Measurements from ENCODE around the gene PGM1. TPM values are rescaled to one million over a fixed set of nuclear protein-coding genes. Genes with fewer than 3 reads are reported as not detected.

Gene PGM1
- total RNA-seq, 4 donors from 2014 or later, result 43.1 to 77.2 (median 47.4) TPM

- DNase-seq, result no peak
- H3K27ac ChIP-seq, result peak overlapping the region in 1 of 4 donors; percentile 38
- H3K4me1 ChIP-seq, result peaks cover 0 to 50% (median 3%) of the 10 kb centered on the region in 3 donors
- H3K9me3 ChIP-seq, result no peaks in the 10 kb centered on the region
- H3K36me3 ChIP-seq, result peaks cover 0 to 35% (median 3%) of the 10 kb centered on the region in 3 donors
- intact Hi-C loops (cut with DNase I), result no loop called here
- TF ChIP-seq POLR2A (IDR thresholded peaks at IDR 0.05) (no peak), CTCF (IDR thresholded peaks at IDR 0.05) (no peak)
- peak overlapping the region in 1 of 4 donors; percentile 6 for H3K4me3 ChIP-seq
- WGBS, 2 donors, result 32 to 36% methylated on average over 2 of the region's 2 CpGs
- H3K27me3 ChIP-seq, result no peaks in the 10 kb centered on the region
Observed at GRCh38 chr1:63645317-63645716, 52.1 kb downstream of the PGM1 start.

- Histone ChIP-seq H3K27me3 (no peaks in the 10 kb centered on the region), H3K36me3 (peaks cover 0 to 50% (median 3%) of the 10 kb centered on the region in 3 donors), H3K4me3 (no peak overlapping the region), H3K9me3 (no peaks in the 10 kb centered on the region), H3K27ac (no peak overlapping the region), H3K4me1 (peaks cover 0 to 39% (median 3%) of the 10 kb centered on the region in 3 donors)
- TF ChIP-seq CTCF (IDR thresholded peaks at IDR 0.05), result no peak
- WGBS, 2 donors, result 100% methylated on average over 1 of the region's 1 CpG
- intact Hi-C loops (cut with DNase I), result no loop called here
- no peak for DNase-seq
Observed at GRCh38 chr1:63648689-63649088, 55.5 kb downstream of the PGM1 start.

- Histone ChIP-seq H3K27me3 (no peaks in the 10 kb centered on the region), H3K9me3 (no peaks in the 10 kb centered on the region), H3K4me3 (no peak overlapping the region), H3K4me1 (peaks cover 0 to 20% (median 0%) of the 10 kb centered on the region in 3 donors), H3K27ac (no peak overlapping the region), H3K36me3 (peaks cover 3 to 75% (median 8%) of the 10 kb centered on the region in 3 donors)
- no peak for DNase-seq
- 38 to 45% methylated on average over 6 of the region's 6 CpGs for WGBS, 2 donors
- intact Hi-C loops (cut with DNase I), result no loop called here
- TF ChIP-seq CTCF (IDR thresholded peaks at IDR 0.05) (no peak), POLR2A (IDR thresholded peaks at IDR 0.05) (no peak)
Observed at GRCh38 chr1:63651161-63651701, 58.0 kb downstream of the PGM1 start.

- no peak overlapping the region for H3K27ac ChIP-seq
- no peaks in the 10 kb centered on the region for H3K9me3 ChIP-seq
- WGBS, 2 donors, result 89 to 95% methylated on average over 6 of the region's 6 CpGs
- peaks cover 0 to 88% (median 8%) of the 10 kb centered on the region in 3 donors for H3K36me3 ChIP-seq
- peaks cover 0 to 20% (median 0%) of the 10 kb centered on the region in 3 donors for H3K4me1 ChIP-seq
- no peak overlapping the region for H3K4me3 ChIP-seq
- no peak for DNase-seq
- TF ChIP-seq CTCF (IDR thresholded peaks at IDR 0.05) (no peak), POLR2A (IDR thresholded peaks at IDR 0.05) (no peak)
- intact Hi-C loops (cut with DNase I), result no loop called here
- no peaks in the 10 kb centered on the region for H3K27me3 ChIP-seq
Observed at GRCh38 chr1:63653976-63654375, 60.8 kb downstream of the PGM1 start.

GRCh38 chr1:63659448-63659847 is 66.2 kb downstream of the PGM1 start:
- intact Hi-C loops (cut with DNase I), result no loop called here
- Histone ChIP-seq H3K4me3 (no peak overlapping the region), H3K27ac (no peak overlapping the region), H3K9me3 (no peaks in the 10 kb centered on the region), H3K36me3 (peaks cover 0 to 55% (median 3%) of the 10 kb centered on the region in 3 donors), H3K4me1 (peaks cover 12 to 32% (median 13%) of the 10 kb centered on the region in 3 donors), H3K27me3 (no peaks in the 10 kb centered on the region)
- TF ChIP-seq POLR2A (IDR thresholded peaks at IDR 0.05), result no peak
- no peak for TF ChIP-seq CTCF (IDR thresholded peaks at IDR 0.05)
- no peak for DNase-seq
- 89 to 92% methylated on average over 7 of the region's 7 CpGs for WGBS, 2 donors
